NCI-H345 (cell line): ENCODE data around the gene SLC12A7.

Experiments used
- DNase-seq: peaks from one replicate; lab custom pipeline; 2025; lab: John Stamatoyannopoulos, UW

The SLC12A7 gene

DNA sequence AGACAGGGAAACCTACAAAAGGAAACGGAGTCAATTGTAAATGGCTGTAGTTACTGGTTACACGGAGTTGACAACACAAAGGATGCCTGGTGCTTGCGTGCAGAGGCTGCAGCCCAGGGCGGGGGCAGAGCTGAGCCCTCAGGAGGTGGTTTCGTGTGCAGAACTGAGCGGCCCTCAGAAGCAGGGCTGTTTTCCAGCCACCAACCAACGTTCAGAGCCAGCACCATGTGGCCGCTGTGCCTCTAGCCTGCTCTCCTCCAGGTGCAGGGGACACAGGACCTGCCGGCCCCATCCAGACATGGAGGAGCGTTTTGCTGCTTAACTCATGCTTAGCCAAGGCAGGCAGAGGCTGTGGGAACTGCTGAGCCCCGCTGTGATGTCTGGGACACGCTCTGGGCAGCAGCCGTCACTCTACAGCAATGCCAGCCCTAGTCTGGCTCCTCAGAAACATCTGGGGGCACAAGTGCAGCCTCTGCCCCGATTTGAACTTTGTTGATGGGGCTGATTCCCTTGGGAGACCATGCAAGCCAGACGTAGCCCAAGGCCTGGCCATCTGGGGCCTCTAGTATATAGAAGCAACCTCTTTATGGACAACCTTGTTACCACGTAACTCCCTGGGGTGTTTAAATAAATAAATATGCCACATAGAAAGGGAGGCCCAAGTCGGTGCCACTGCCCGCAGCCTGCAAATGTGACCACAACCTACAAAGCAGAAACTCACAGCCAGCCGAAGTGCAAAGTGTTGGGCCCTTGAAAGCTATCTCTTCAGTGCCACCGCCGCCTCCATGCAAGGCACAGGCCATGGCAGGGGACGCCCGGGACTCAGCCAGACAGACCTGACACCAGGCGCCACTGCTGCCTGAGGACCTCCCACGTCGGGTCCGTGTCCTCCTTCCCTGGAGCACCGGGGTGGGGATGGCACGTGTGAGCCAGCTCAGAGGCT is 61.2 kb downstream of the SLC12A7 start:
- DNase-seq = peak; percentile 14

GRCh38 chr5:1048861-1049838 is 62.7 kb downstream of the SLC12A7 start:
- DNase-seq = no peak

GRCh38 chr5:1048162-1048721 is 63.6 kb downstream of the SLC12A7 start:
- DNase-seq = no peak

- DNase-seq = no peak
Measured at GRCh38 chr5:1047332-1047965, 64.4 kb downstream of the SLC12A7 start.

DNA sequence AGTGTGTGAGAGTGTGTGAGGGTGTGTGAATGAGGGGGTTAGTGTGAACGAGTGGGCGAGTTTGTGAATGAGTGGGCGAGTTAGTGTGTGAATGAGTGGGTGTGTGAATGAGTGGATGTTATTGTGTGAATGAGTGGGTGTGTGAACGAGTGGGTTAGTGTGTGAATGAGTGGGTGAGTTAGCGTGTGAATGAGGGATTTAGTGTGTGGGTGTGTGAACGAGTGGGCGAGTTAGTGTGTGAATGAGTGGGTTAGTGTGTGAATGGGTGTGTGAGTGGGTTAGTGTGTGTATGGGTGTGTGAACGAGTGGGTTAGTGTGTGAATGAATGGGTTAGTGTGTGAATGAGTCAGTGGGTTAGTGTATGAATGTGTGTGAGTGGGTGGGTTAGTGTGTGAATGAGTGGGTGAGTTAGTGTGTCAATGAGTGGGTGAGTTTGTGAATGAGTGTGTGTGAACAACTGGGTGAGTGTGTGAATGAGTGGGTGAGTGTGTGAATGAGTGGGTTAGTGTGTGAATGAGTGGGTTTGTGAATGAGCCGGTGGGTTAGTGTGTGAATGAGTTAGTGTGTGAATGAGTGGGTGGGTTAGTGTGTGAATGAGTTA is 65.8 kb downstream of the SLC12A7 start:
- no peak for DNase-seq

GRCh38 chr5:1044117-1044516 is 67.7 kb downstream of the SLC12A7 start:
- no peak for DNase-seq

DNA sequence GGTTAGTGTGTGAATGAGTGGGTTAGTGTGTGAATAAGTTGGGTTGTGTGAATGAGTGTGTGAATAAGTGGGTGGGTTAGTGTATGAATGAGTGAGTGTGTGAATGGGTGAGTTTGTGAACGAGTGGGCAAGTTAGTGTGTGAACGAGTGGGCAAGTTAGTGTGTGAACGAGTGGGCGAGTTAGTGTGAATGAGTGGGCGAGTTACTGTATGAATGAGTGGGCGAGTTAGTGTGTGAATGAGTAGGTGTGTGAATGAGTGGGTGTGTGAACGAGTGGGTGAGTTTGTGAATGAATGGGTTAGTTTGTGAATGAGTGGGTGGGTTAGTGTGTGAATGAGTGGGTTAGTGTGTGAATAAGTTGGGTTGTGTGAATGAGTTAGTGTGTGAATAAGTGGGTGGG is 68.5 kb downstream of the SLC12A7 start:
- no peak for DNase-seq

GRCh38 chr5:1042626-1043025 is 69.2 kb downstream of the SLC12A7 start:
- DNase-seq = no peak

DNA sequence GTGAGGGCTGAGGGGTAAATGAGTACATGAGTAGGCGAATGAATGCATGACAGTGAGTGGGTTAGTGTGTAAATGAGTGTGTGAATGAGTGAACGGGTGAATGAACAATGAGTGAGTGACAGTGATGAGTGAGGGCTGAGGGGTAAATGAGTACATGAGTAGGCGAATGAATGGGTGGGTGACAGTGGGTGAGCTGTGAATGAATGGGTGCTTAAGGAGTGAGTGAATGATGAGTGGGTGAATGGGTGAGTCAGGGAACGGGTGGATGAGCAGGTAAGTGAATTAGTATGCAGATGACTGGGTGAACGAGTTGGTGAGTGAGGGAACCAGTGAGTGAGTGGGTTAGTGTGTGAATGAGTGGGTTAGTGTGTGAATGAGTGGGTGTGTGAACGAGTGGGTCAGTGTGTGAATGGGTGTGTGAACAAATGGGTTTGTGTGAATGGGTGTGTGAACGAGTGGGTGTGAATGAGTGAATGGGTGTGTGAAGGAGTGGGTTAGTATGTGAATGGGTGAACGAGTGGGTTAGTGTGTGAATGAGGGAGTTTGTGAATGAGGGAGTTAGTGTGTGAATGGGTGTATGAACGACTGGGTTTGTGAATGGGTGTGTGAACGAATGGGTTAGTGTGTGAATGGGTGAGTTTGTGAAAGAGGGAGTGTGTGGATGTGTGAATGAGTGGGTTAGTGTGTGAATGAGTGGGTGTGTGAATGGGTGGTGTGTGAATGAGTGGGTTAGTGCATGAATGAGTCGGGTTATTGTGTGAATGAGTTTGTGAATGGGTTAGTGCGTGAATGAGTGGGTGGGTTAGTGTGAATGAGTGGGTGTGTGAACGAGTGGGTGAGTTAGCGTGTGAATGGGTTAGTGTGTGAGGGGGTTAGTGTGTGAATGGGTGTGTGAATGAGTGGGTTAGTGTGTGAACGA is 70.4 kb downstream of the SLC12A7 start:
- no peak for DNase-seq

GRCh38 chr5:1040571-1040970 is 71.3 kb downstream of the SLC12A7 start:
- no peak for DNase-seq

- no peak for DNase-seq
Measured at GRCh38 chr5:1039706-1040260, 72.1 kb downstream of the SLC12A7 start.

DNA sequence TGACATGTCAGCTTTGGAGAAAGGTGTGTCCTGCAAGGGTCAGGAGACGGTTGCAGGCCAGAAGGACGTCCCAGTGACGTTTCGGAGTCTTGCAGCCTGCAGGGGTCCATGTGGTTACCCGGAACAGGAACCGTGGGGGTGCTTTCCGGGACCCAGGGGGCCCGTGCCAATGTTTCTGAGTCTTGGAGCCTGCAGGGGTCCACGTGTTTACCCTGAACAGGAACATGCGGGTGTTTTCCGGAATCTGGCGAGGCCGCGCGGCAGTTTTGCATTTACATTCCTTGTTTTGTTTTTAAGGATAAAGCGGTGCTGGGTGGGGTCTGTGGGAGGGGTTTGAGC is 72.7 kb downstream of the SLC12A7 start:
- no peak for DNase-seq

DNA sequence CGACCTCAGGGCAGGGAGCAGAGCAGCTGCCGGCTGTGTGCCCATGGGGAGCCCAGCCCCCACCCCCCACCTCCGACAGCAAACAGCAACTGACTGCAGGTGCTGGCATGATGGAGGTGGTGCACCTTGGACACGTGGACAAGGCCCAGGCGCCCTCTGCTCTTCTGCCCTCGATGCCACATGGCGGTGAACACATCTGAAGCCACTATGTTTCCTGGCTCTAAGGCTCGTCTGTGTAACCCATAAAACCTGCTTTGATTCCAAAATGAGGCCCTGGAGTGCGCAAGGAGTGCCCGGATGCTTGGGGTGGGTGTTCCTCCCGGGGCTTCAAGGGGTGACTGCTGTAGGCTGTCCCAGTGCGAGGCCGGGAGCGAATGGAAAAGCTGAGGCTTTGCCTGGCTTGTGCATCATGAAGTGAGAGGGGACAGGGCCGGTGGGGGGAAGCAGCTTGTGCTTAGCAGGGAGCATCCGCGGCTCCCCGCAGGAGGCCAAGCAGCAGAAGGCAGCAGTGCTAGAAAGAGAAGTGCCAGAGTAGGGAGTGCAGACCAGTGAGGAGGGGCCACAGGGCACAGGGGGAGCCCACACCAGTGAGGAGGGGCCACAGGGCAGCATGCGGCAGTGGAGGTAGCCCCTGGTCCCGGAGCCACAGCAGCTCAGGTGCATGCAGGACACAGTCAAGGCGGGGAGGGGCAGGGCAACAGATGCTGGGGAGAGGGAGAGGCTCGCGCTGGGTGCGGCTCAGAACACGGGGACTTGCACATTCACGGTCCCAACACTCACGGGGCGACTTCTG is 73.2 kb downstream of the SLC12A7 start:
- DNase-seq = no peak

- DNase-seq = no peak
Measured at GRCh38 chr5:1037671-1038416, 74.0 kb downstream of the SLC12A7 start.

DNA sequence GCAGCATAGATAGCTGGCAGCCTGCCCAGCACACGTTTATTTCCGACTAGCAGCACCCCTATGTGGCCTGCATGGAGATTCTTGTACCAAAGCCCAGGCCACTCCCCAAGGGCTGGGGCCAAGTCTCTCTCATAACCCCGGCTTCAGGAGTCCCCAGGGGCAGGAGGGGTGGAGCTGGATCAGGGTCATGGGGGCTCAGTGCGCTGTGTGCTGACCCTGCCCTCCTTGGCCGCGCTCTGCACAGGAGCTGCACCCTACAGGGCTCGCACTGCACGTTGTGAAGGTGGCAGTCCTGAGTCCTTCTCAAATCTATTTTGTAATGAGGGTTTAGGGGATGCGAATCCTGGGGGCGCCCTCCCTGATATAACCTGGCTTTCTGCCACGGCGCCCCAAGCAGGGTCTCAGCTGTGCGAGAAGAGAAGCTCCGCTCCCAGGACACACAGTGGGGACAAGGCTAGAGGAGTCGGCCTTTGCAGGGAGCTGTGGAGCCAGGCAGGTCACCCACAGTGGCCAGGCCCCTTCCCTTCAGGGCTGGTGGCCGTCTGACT is 74.7 kb downstream of the SLC12A7 start:
- DNase-seq = peak; percentile 62

- DNase-seq = no peak
Measured at GRCh38 chr5:1036504-1037122, 75.2 kb downstream of the SLC12A7 start.
